BJ (cell line): ENCODE results near the gene OPTC. TPM values are rescaled to one million over a fixed set of nuclear protein-coding genes. Genes with fewer than 3 reads are reported as not detected.

Source experiments
- CTCF ChIA-PET: fragments of 350-600 bp; formaldehyde crosslinking; extraction: SDS; loops from one replicate; lab custom pipeline; 2021; ENCODE audit warnings: antibody characterized with exemption, inconsistent platforms; lab: Yijun Ruan, JAX
- POLR2A ChIA-PET: fragments of 300-600 bp; sonication (Branson Sonifier 250); formaldehyde crosslinking; extraction: SDS; loops from one replicate; lab custom pipeline; 2021; ENCODE audit warnings: antibody characterized with exemption; lab: Charles Lee
- DNase-seq: peaks from one replicate; pipeline ENCODE4 v3.0.0-alpha.2; 2011; ENCODE audit warnings: low read depth
- H3K27me3 ChIP-seq: 2 replicates; pipeline ENCODE4 v1.6.0; 2011; ENCODE audit warnings: low read length; ENCODE audit not compliant: control insufficient read depth, insufficient read depth
- H3K36me3 ChIP-seq: 2 replicates; pipeline ENCODE4 v1.5.1; 2011; ENCODE audit warnings: low read length; ENCODE audit not compliant: control insufficient read depth, insufficient read depth
- H3K4me3 ChIP-seq: 2 replicates; pipeline ENCODE4 v1.5.1; 2011; ENCODE audit warnings: low read depth, mild to moderate bottlenecking, control low read depth, low read length
- CTCF ChIP-seq: IDR thresholded peaks from 2 replicates; pipeline ENCODE4 v1.5.1; 2011; ENCODE audit warnings: low read depth, mild to moderate bottlenecking, control low read depth, inconsistent platforms, low read length, moderate library complexity; ENCODE audit not compliant: insufficient read depth
- polyA plus RNA-seq: library from polyadenylated mRNA; depleted of rRNA; stranded (reverse); fragments of >200 nt; gene quantifications from 2 replicates; pipeline ENCODE4 v1.2.3, GENCODE V29; 2011

Gene OPTC
- polyA plus RNA-seq, 1 experiment = not detected

GRCh38 chr1:203551550-203551949 is 57.6 kb downstream of the OPTC start:
- ChIA-PET POLR2A (no interaction called here), CTCF (interaction anchor here (0.9 to 1.3 kb wide), 2 partner anchors 13 to 43 kb away, joined by 3 to 4 read pairs; no protein-coding TSS in a partner anchor)
- no peak for DNase-seq

GRCh38 chr1:203553496-203553895 is 59.5 kb downstream of the OPTC start:
- CTCF ChIA-PET = no interaction called here
- POLR2A ChIA-PET = no interaction called here
- DNase-seq = no peak
- Histone ChIP-seq H3K4me3 (no peak overlapping the region), H3K36me3 (no peaks in the 10 kb centered on the region), H3K27me3 (no peaks in the 10 kb centered on the region)
- no peak for TF ChIP-seq CTCF

More at GRCh38 chr1:203551550-203551949, 57.6 kb downstream of the OPTC start:
- Histone ChIP-seq H3K4me3 (no peak overlapping the region), H3K27me3 (no peaks in the 10 kb centered on the region), H3K36me3 (no peaks in the 10 kb centered on the region)
- TF ChIP-seq CTCF = no peak

- CTCF ChIA-PET = no interaction called here
- Histone ChIP-seq H3K4me3 (no peak overlapping the region), H3K27me3 (no peaks in the 10 kb centered on the region), H3K36me3 (no peaks in the 10 kb centered on the region)
- DNase-seq = no peak
- POLR2A ChIA-PET = no interaction called here
- TF ChIP-seq CTCF = no peak
Measured at GRCh38 chr1:203554071-203554470, 60.1 kb downstream of the OPTC start.

GRCh38 chr1:203555076-203555475 is 61.1 kb downstream of the OPTC start:
- DNase-seq = no peak
- POLR2A ChIA-PET = interaction anchor here (1.0 kb wide), 1 partner anchor 90 kb away, joined by 3 read pairs; no protein-coding TSS in a partner anchor
- CTCF ChIA-PET = interaction anchor here (0.5 to 1.4 kb wide), 6 partner anchors 10 to 68 kb away, joined by 3 to 5 read pairs (median 4); no protein-coding TSS in a partner anchor
- H3K36me3 ChIP-seq = no peaks in the 10 kb centered on the region
- no peaks in the 10 kb centered on the region for H3K27me3 ChIP-seq
- no peak for TF ChIP-seq CTCF
- no peak overlapping the region for H3K4me3 ChIP-seq

- no peak for TF ChIP-seq CTCF
- ChIA-PET POLR2A (interaction anchor here (0.6 to 1.0 kb wide), 2 partner anchors 46 to 90 kb away, joined by 3 to 23 read pairs; no protein-coding TSS in a partner anchor), CTCF (interaction anchor here (0.5 to 1.7 kb wide), 8 partner anchors 10 to 70 kb away, joined by 3 to 5 read pairs (median 3); no protein-coding TSS in a partner anchor)
- DNase-seq = no peak
- Histone ChIP-seq H3K36me3 (no peaks in the 10 kb centered on the region), H3K27me3 (no peaks in the 10 kb centered on the region), H3K4me3 (no peak overlapping the region)
Measured at GRCh38 chr1:203555511-203556046, 61.6 kb downstream of the OPTC start.
